ENCODE measurements around the gene KRT4. TPM values are rescaled to one million over a fixed set of nuclear protein-coding genes. Genes with fewer than 3 reads are reported as not detected.

KRT4 gene
- total RNA-seq, 2 experiments from 2014 or later: not detected

DNA sequence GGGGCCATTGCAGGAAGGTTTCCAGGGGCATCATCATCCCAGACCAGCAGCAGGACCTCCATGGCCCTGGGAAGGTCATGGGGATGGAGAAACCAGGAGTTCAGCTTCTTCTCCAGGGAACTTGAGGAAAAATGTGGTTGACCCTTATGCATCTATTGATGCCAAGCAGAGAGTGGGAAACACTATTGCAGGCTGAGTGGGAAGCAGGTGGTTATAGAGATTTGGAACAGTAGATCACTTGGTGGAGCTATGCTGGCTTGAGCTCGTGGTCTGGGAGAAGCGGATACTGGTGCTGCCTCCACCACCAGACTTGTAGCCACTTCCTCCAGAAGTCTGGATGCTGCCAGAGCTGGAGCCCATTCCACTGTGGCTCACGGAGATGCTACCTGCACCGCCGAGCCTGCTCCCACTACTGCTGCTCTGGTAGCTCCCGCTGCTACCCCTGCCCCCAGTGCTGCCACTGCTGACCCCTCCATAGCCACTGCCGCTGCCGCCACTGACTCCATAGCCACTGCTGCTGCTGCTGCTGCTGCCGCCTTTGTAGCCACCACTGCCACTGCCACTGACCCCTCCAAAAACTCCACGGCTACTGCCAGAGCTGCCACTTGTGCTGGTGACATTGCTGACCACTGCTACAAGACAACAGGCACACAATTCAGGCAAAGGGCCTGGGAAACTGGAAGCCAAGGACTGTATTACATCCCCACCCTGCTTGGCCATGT, 45.3 kb downstream of the KRT4 start:
- Mint-ChIP-seq H3K4me1 (ENCODE audit: low read depth) (no peaks in the 10 kb centered on the region), H3K27me3 (peaks cover 4% of the 10 kb centered on the region), H3K27ac (no peak overlapping the region), H3K4me3 (no peak overlapping the region), H3K9me3 (no peaks in the 10 kb centered on the region), H3K36me3 (ENCODE audit: low read depth) (no peaks in the 10 kb centered on the region)
- DNase-seq: no peak
- POLR2A ChIA-PET: no interaction called here
- intact Hi-C loops (cut with DNase I, micrococcal nuclease): no loop called here
- ATAC-seq (ENCODE audit: poor library complexity): no peak
- no peak overlapping the region for H3K4me3 ChIP-seq (ENCODE audit: low read length)
- H3K27me3 ChIP-seq (ENCODE audit: control insufficient read depth in 1 of 2, insufficient read depth in 2 of 2, low read length in 2 of 2): peaks cover 0 to 3% of the 10 kb centered on the region in 2 experiments
- H3K36me3 ChIP-seq (ENCODE audit: insufficient read depth, low read length): no peaks in the 10 kb centered on the region
- H3K9me3 ChIP-seq (ENCODE audit: control insufficient read depth in 1 of 2, insufficient read depth in 1 of 2, low read length in 2 of 2): peaks cover 0 to 4% of the 10 kb centered on the region in 2 experiments
- TF ChIP-seq, protein P1, sequence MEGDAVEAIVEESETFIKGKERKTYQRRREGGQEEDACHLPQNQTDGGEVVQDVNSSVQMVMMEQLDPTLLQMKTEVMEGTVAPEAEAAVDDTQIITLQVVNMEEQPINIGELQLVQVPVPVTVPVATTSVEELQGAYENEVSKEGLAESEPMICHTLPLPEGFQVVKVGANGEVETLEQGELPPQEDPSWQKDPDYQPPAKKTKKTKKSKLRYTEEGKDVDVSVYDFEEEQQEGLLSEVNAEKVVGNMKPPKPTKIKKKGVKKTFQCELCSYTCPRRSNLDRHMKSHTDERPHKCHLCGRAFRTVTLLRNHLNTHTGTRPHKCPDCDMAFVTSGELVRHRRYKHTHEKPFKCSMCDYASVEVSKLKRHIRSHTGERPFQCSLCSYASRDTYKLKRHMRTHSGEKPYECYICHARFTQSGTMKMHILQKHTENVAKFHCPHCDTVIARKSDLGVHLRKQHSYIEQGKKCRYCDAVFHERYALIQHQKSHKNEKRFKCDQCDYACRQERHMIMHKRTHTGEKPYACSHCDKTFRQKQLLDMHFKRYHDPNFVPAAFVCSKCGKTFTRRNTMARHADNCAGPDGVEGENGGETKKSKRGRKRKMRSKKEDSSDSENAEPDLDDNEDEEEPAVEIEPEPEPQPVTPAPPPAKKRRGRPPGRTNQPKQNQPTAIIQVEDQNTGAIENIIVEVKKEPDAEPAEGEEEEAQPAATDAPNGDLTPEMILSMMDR (IDR thresholded peaks at IDR 0.05): no peak
- no peak overlapping the region for H3K27ac ChIP-seq (ENCODE audit: low read depth in 1 of 2, low read length in 2 of 2)
- CTCF ChIA-PET: no interaction called here
- no peaks in the 10 kb centered on the region for H3K4me1 ChIP-seq (ENCODE audit: insufficient read depth, low read length)

DNA sequence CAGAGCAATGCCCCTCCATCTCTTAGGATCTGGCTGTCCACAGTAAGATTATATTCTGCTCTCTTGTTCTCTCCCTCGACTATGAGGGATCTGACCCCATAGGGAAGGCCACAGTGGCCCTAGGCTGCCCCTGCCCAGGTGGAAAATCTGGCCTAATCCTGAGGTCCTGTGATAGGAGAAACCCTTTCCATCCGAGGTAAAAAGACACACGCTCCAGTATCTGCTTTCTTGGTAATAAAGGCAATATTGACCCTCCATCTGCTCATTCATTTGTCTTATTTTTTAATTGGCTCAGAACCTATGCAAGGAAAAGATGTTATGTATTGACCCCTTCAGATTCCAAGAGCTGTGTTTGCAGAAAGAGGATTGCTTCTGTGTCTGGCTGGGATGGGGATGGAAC, 46.5 kb downstream of the KRT4 start:
- H3K36me3 Mint-ChIP-seq (ENCODE audit: low read depth): no peaks in the 10 kb centered on the region
- TF ChIP-seq, protein P1 (IDR thresholded peaks at IDR 0.05): no peak
- no peak overlapping the region for H3K4me3 Mint-ChIP-seq
- Histone ChIP-seq H3K4me3 (ENCODE audit: low read length) (no peak overlapping the region), H3K27ac (ENCODE audit: low read depth in 1 of 2, low read length in 2 of 2) (no peak overlapping the region), H3K27me3 (ENCODE audit: control insufficient read depth in 1 of 2, insufficient read depth in 2 of 2, low read length in 2 of 2) (peaks cover 0 to 3% of the 10 kb centered on the region in 2 experiments), H3K4me1 (ENCODE audit: insufficient read depth, low read length) (no peaks in the 10 kb centered on the region), H3K36me3 (ENCODE audit: insufficient read depth, low read length) (no peaks in the 10 kb centered on the region), H3K9me3 (ENCODE audit: control insufficient read depth in 1 of 2, insufficient read depth in 1 of 2, low read length in 2 of 2) (peaks cover 0 to 4% of the 10 kb centered on the region in 2 experiments)
- H3K9me3 Mint-ChIP-seq: no peaks in the 10 kb centered on the region
- POLR2A ChIA-PET: no interaction called here
- DNase-seq: no peak
- ATAC-seq (ENCODE audit: poor library complexity): no peak
- intact Hi-C loops (cut with DNase I, micrococcal nuclease): no loop called here
- no peak overlapping the region for H3K27ac Mint-ChIP-seq
- no peaks in the 10 kb centered on the region for H3K4me1 Mint-ChIP-seq (ENCODE audit: low read depth)
- CTCF ChIA-PET: no interaction called here
- peaks cover 4% of the 10 kb centered on the region for H3K27me3 Mint-ChIP-seq

DNA sequence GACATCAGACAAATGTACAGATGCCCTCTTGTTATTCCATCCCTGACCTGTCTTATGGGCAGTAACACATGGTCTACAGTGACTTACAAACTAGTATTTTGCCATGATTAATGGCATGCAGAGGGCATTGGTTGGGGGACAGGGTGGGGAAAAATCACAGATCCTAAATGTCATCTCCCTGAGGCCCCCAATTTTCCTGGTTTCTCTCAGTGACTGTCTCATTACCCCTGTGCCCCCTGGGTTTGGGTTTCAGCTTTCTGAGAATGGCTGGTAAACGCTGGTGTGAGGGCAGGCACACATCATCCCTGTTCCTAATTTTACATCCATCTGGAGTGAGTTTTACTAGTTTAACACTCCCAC, 46.9 kb downstream of the KRT4 start:
- intact Hi-C loops (cut with DNase I, micrococcal nuclease): no loop called here
- Mint-ChIP-seq H3K4me3 (no peak overlapping the region), H3K27ac (no peak overlapping the region), H3K4me1 (ENCODE audit: low read depth) (no peaks in the 10 kb centered on the region), H3K27me3 (peaks cover 4% of the 10 kb centered on the region), H3K9me3 (no peaks in the 10 kb centered on the region), H3K36me3 (ENCODE audit: low read depth) (no peaks in the 10 kb centered on the region)
- Histone ChIP-seq H3K27me3 (ENCODE audit: control insufficient read depth in 1 of 2, insufficient read depth in 2 of 2, low read length in 2 of 2) (peaks cover 0 to 3% of the 10 kb centered on the region in 2 experiments), H3K27ac (ENCODE audit: low read depth in 1 of 2, low read length in 2 of 2) (no peak overlapping the region), H3K9me3 (ENCODE audit: control insufficient read depth in 1 of 2, insufficient read depth in 1 of 2, low read length in 2 of 2) (peaks cover 0 to 4% of the 10 kb centered on the region in 2 experiments), H3K4me1 (ENCODE audit: insufficient read depth, low read length) (no peaks in the 10 kb centered on the region), H3K4me3 (ENCODE audit: low read length) (no peak overlapping the region), H3K36me3 (ENCODE audit: insufficient read depth, low read length) (no peaks in the 10 kb centered on the region)
- ChIA-PET CTCF (no interaction called here), POLR2A (no interaction called here)
- TF ChIP-seq, protein P1 (IDR thresholded peaks at IDR 0.05): no peak
- ATAC-seq (ENCODE audit: poor library complexity): no peak
- no peak for DNase-seq
